ENCODE results near the gene ARHGAP26. TPM values are rescaled to one million over a fixed set of nuclear protein-coding genes. Genes with fewer than 3 reads are reported as not detected.

ARHGAP26 gene
- total and polyA plus RNA-seq, 2 experiments from 2014 or later: 9.5 to 16.8 TPM

DNA sequence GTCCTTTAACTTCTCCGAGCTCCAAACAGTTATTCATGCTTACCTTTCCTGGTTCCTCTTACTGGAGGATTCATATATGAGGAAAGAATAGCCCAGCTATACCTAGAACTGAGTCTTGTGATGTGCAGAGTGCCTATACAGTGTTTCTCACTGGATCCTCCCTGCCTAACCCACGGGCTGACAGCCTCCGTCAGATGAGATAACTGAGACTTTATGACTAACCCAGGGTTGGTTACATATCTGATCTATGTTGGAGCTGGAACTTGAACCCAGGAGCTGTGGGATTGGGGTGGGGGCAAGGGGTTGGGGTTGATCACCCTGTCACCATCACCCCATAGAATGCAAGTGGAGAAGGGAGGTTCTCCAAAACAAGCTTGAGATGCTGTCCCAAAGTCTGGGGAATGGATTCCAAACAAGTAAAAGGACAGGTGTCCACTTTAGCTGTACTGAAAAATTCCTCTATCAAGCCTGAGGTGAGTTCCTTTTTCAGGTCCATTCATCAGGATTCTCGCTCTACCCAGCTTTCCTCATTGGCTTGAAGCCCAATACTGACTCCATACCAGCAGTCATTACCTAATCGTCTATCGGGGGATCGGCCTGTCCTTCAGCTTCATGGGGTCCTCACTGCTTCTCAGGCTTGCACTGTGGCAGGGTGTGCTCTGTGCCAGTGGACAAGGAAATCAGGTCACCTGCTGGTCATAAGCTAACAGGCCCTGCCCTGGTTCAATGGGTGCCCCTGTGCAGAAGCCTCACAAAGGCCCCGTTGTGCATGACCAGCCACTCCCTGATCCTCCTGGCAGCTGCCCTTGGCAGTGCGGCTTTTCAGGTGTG lies 100.6 kb downstream of the ARHGAP26 start:
- ATAC-seq: no peak
- DNase-seq (ENCODE audit: low spot score): no peak
- Histone ChIP-seq H3K4me1 (ENCODE audit: insufficient read depth) (peaks cover 44% of the 10 kb centered on the region), H4K20me1 (replicated peaks; ENCODE audit: insufficient read depth) (no peaks in the 10 kb centered on the region), H3K27ac (ENCODE audit: low read depth) (no peak overlapping the region), H3K9me2 (ENCODE audit: insufficient read depth) (no peaks in the 10 kb centered on the region), H3K4me2 (no peak overlapping the region), H3K36me3 (ENCODE audit: insufficient read depth) (no peaks in the 10 kb centered on the region), H3K4me3 (no peak overlapping the region), H3F3A (replicated peaks; ENCODE audit: low read depth) (no peaks in the 10 kb centered on the region), H3K27me3 (ENCODE audit: insufficient read depth) (no peaks in the 10 kb centered on the region), H3K79me2 (replicated peaks; ENCODE audit: insufficient read depth) (peaks cover 21% of the 10 kb centered on the region), H2AFZ (no peak overlapping the region)
- H3K36me3 Mint-ChIP-seq (ENCODE audit: low read depth): no peaks in the 10 kb centered on the region
- no peak overlapping the region for H3K27ac Mint-ChIP-seq
- TF ChIP-seq EZH2 (IDR thresholded peaks at IDR 0.05; ENCODE audit: low read depth, unreplicated experiment) (no peak), JUNB (IDR thresholded peaks at IDR 0.05; ENCODE audit: unreplicated experiment) (no peak), EZH2phosphoT487 (IDR thresholded peaks at IDR 0.05; ENCODE audit: unreplicated experiment) (no peak), ZNF114 (CRISPR knock-in tag; IDR thresholded peaks at IDR 0.05) (no peak), CREB1 (CRISPR knock-in tag; IDR thresholded peaks at IDR 0.05; ENCODE audit: low read depth) (no peak), POLR2AphosphoS5 (IDR thresholded peaks at IDR 0.05; ENCODE audit: low read depth) (no peak), NANOG (IDR thresholded peaks at IDR 0.05; ENCODE audit: borderline replicate concordance) (no peak), STAT1 (IDR thresholded peaks at IDR 0.05; ENCODE audit: unreplicated experiment) (no peak), ZNF331 (CRISPR knock-in tag; IDR thresholded peaks at IDR 0.05; ENCODE audit: low read depth) (no peak)
- TF ChIP-seq, protein P1, sequence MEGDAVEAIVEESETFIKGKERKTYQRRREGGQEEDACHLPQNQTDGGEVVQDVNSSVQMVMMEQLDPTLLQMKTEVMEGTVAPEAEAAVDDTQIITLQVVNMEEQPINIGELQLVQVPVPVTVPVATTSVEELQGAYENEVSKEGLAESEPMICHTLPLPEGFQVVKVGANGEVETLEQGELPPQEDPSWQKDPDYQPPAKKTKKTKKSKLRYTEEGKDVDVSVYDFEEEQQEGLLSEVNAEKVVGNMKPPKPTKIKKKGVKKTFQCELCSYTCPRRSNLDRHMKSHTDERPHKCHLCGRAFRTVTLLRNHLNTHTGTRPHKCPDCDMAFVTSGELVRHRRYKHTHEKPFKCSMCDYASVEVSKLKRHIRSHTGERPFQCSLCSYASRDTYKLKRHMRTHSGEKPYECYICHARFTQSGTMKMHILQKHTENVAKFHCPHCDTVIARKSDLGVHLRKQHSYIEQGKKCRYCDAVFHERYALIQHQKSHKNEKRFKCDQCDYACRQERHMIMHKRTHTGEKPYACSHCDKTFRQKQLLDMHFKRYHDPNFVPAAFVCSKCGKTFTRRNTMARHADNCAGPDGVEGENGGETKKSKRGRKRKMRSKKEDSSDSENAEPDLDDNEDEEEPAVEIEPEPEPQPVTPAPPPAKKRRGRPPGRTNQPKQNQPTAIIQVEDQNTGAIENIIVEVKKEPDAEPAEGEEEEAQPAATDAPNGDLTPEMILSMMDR (conservative IDR thresholded peaks at IDR 0.05; ENCODE audit: low read depth in 2 of 2): no peak
- TF ChIP-seq, protein P2, sequence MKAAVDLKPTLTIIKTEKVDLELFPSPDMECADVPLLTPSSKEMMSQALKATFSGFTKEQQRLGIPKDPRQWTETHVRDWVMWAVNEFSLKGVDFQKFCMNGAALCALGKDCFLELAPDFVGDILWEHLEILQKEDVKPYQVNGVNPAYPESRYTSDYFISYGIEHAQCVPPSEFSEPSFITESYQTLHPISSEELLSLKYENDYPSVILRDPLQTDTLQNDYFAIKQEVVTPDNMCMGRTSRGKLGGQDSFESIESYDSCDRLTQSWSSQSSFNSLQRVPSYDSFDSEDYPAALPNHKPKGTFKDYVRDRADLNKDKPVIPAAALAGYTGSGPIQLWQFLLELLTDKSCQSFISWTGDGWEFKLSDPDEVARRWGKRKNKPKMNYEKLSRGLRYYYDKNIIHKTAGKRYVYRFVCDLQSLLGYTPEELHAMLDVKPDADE (IDR thresholded peaks at IDR 0.05): no peak
- TF ChIP-seq, protein P3, sequence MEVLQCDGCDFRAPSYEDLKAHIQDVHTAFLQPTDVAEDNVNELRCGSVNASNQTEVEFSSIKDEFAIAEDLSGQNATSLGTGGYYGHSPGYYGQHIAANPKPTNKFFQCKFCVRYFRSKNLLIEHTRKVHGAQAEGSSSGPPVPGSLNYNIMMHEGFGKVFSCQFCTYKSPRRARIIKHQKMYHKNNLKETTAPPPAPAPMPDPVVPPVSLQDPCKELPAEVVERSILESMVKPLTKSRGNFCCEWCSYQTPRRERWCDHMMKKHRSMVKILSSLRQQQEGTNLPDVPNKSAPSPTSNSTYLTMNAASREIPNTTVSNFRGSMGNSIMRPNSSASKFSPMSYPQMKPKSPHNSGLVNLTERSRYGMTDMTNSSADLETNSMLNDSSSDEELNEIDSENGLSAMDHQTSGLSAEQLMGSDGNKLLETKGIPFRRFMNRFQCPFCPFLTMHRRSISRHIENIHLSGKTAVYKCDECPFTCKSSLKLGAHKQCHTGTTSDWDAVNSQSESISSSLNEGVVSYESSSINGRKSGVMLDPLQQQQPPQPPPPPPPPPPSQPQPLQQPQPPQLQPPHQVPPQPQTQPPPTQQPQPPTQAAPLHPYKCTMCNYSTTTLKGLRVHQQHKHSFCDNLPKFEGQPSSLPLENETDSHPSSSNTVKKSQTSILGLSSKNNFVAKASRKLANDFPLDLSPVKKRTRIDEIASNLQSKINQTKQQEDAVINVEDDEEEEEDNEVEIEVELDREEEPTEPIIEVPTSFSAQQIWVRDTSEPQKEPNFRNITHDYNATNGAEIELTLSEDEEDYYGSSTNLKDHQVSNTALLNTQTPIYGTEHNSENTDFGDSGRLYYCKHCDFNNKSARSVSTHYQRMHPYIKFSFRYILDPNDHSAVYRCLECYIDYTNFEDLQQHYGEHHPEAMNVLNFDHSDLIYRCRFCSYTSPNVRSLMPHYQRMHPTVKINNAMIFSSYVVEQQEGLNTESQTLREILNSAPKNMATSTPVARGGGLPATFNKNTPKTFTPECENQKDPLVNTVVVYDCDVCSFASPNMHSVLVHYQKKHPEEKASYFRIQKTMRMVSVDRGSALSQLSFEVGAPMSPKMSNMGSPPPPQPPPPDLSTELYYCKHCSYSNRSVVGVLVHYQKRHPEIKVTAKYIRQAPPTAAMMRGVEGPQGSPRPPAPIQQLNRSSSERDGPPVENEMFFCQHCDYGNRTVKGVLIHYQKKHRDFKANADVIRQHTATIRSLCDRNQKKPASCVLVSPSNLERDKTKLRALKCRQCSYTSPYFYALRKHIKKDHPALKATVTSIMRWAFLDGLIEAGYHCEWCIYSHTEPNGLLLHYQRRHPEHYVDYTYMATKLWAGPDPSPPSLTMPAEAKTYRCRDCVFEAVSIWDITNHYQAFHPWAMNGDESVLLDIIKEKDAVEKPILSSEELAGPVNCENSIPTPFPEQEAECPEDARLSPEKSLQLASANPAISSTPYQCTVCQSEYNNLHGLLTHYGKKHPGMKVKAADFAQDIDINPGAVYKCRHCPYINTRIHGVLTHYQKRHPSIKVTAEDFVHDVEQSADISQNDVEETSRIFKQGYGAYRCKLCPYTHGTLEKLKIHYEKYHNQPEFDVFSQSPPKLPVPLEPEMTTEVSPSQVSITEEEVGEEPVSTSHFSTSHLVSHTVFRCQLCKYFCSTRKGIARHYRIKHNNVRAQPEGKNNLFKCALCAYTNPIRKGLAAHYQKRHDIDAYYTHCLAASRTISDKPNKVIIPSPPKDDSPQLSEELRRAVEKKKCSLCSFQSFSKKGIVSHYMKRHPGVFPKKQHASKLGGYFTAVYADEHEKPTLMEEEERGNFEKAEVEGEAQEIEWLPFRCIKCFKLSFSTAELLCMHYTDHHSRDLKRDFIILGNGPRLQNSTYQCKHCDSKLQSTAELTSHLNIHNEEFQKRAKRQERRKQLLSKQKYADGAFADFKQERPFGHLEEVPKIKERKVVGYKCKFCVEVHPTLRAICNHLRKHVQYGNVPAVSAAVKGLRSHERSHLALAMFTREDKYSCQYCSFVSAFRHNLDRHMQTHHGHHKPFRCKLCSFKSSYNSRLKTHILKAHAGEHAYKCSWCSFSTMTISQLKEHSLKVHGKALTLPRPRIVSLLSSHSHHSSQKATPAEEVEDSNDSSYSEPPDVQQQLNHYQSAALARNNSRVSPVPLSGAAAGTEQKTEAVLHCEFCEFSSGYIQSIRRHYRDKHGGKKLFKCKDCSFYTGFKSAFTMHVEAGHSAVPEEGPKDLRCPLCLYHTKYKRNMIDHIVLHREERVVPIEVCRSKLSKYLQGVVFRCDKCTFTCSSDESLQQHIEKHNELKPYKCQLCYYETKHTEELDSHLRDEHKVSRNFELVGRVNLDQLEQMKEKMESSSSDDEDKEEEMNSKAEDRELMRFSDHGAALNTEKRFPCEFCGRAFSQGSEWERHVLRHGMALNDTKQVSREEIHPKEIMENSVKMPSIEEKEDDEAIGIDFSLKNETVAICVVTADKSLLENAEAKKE (CRISPR knock-in tag; IDR thresholded peaks at IDR 0.05): no peak
- TF ChIP-seq, protein P4, sequence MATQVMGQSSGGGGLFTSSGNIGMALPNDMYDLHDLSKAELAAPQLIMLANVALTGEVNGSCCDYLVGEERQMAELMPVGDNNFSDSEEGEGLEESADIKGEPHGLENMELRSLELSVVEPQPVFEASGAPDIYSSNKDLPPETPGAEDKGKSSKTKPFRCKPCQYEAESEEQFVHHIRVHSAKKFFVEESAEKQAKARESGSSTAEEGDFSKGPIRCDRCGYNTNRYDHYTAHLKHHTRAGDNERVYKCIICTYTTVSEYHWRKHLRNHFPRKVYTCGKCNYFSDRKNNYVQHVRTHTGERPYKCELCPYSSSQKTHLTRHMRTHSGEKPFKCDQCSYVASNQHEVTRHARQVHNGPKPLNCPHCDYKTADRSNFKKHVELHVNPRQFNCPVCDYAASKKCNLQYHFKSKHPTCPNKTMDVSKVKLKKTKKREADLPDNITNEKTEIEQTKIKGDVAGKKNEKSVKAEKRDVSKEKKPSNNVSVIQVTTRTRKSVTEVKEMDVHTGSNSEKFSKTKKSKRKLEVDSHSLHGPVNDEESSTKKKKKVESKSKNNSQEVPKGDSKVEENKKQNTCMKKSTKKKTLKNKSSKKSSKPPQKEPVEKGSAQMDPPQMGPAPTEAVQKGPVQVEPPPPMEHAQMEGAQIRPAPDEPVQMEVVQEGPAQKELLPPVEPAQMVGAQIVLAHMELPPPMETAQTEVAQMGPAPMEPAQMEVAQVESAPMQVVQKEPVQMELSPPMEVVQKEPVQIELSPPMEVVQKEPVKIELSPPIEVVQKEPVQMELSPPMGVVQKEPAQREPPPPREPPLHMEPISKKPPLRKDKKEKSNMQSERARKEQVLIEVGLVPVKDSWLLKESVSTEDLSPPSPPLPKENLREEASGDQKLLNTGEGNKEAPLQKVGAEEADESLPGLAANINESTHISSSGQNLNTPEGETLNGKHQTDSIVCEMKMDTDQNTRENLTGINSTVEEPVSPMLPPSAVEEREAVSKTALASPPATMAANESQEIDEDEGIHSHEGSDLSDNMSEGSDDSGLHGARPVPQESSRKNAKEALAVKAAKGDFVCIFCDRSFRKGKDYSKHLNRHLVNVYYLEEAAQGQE (IDR thresholded peaks at IDR 0.05; ENCODE audit: unreplicated experiment): no peak
- H3K4me3 Mint-ChIP-seq: no peak overlapping the region
- peaks cover 46% of the 10 kb centered on the region for H3K4me1 Mint-ChIP-seq
- peaks cover 5% of the 10 kb centered on the region for H3K27me3 Mint-ChIP-seq (ENCODE audit: insufficient read depth, low read depth, poor library complexity)
- H3K9me3 Mint-ChIP-seq: no peaks in the 10 kb centered on the region

Data from GM23338 (cell line).